Activated CD4-positive, alpha-beta T cell treated with anti-CD3 and anti-CD28 coated beads, Interleukin-2, amount 50 U/mL, for 16 hours (primary cell): Measurements from ENCODE around the gene LDLRAD4.

Experiments used
- DNase-seq: peaks from one replicate; pipeline ENCODE4 v3.0.0-alpha.2; 2020

The LDLRAD4 gene

GRCh38 chr18:13566941-13567746, 348.6 kb downstream of the LDLRAD4 start:
- DNase-seq, result peak; percentile 61

GRCh38 chr18:13568443-13569392, 350.2 kb downstream of the LDLRAD4 start:
- DNase-seq, result peak; percentile 57

- DNase-seq, result no peak
Observed at GRCh38 chr18:13570216-13570615, 351.7 kb downstream of the LDLRAD4 start.

- no peak for DNase-seq
Observed at GRCh38 chr18:13570856-13571495, 352.4 kb downstream of the LDLRAD4 start.

- no peak for DNase-seq
Observed at GRCh38 chr18:13572148-13572547, 353.6 kb downstream of the LDLRAD4 start.

- no peak for DNase-seq
Observed at GRCh38 chr18:13572721-13573120, 354.2 kb downstream of the LDLRAD4 start.

- DNase-seq, result no peak
Observed at GRCh38 chr18:13573750-13574149, 355.2 kb downstream of the LDLRAD4 start.

- no peak for DNase-seq
Observed at GRCh38 chr18:13574355-13574754, 355.8 kb downstream of the LDLRAD4 start.

- DNase-seq, result no peak
Observed at GRCh38 chr18:13574761-13575160, 356.2 kb downstream of the LDLRAD4 start.

GRCh38 chr18:13576598-13576997, 358.0 kb downstream of the LDLRAD4 start:
- no peak for DNase-seq

- DNase-seq, result peak; percentile 85
Observed at GRCh38 chr18:13577091-13577697, 358.6 kb downstream of the LDLRAD4 start.

- DNase-seq, result no peak
Observed at GRCh38 chr18:13577781-13578180, 359.2 kb downstream of the LDLRAD4 start.

GRCh38 chr18:13578400-13578799, 359.8 kb downstream of the LDLRAD4 start:
- DNase-seq, result no peak

GRCh38 chr18:13579874-13580273, 361.3 kb downstream of the LDLRAD4 start:
- no peak for DNase-seq

- no peak for DNase-seq
Observed at GRCh38 chr18:13580351-13580750, 361.8 kb downstream of the LDLRAD4 start.

GRCh38 chr18:13580991-13581390, 362.4 kb downstream of the LDLRAD4 start:
- DNase-seq, result no peak

GRCh38 chr18:13581496-13582177, 363.1 kb downstream of the LDLRAD4 start:
- no peak for DNase-seq

GRCh38 chr18:13582178-13582670, 363.7 kb downstream of the LDLRAD4 start:
- DNase-seq, result no peak

GRCh38 chr18:13583576-13584550, 365.3 kb downstream of the LDLRAD4 start:
- DNase-seq, result no peak

GRCh38 chr18:13584825-13585224, 366.3 kb downstream of the LDLRAD4 start:
- DNase-seq, result no peak
